KBM-7 (cell line): ENCODE measurements around the gene PAPLN.
"Not testable (repeated sequence)": the region's sequence is repeated elsewhere in the genome, so short reads cannot be mapped to it uniquely, and the experiment has no call there.

Experiments
- DNase-seq: peaks from one replicate; pipeline ENCODE4 v3.0.0-alpha.2; 2015
- in situ Hi-C: fragments of 300-500 bp; cut with MboI; formaldehyde crosslinking; loops from 2 replicates; pipeline ENCODE4 v1.14.3; 2020; ENCODE audit warnings: low sequenced_read_pairs, low pct_unique_long_range_greater_than_20kb, mixed read lengths

PAPLN gene

DNA sequence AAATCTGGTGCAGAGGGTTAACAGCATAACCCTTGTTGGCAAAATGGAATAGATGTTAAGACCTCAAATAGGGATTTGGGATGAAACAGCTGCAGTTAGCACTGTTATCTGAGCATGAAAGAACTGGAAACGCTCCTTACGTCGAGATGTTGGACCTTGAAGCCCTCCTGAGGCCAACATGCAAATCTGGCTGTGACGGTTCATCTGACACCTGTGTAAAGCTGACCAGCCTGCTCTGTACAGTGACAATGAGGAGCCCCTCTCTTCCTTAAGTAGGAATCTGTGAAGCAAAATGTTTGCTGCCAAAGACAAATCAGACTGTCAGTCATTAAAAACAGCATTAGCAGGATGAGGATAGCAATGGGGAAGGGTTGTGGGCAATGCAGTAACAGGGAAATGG is 36.5 kb downstream of the PAPLN start:
- in situ Hi-C loops = no loop called here
- DNase-seq = no peak

DNA sequence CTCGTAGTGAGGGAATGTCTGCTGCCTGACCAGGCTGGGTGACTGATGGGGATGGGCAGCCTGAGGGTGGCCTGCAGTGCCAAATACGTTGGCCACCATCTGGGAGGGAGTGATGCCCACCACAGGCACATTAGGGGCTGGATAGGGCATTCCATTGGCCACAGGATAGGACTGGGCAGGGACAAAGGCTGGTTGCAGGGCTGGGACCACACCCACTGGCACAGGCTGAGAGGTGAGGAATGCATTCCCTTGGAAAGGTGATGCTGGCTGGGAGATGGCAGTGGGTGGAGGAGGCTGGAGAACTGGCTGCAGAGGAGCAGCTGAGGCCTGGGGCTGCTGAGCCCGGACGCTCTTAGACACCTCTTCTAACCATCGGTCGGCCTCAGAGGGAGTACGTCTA is 39.5 kb downstream of the PAPLN start:
- no peak for DNase-seq
- in situ Hi-C loops = no loop called here

DNA sequence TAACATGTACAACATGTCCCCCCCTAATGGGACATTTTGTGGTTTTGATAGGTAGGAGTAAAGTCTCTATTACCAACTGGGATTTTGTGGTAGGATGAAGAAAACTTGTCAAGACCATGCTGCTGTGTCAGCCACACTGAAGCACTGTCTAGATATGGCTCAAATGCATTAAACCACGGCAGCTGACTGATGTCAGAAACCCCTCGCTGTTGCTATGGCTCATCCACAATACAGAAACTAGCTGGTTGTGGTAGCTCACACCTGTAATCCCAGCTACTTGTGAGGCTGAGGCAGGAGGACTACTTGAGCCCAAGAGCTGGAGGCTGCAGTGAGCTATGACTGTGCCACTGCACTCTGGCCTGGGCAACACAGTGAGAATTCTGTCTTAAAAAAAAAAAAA is 40.1 kb downstream of the PAPLN start:
- DNase-seq = no peak
- in situ Hi-C loops = no loop called here

- no peak for DNase-seq
- in situ Hi-C loops = no loop called here
Observed at GRCh38 chr14:73280903-73281302, 43.6 kb downstream of the PAPLN start.

DNA sequence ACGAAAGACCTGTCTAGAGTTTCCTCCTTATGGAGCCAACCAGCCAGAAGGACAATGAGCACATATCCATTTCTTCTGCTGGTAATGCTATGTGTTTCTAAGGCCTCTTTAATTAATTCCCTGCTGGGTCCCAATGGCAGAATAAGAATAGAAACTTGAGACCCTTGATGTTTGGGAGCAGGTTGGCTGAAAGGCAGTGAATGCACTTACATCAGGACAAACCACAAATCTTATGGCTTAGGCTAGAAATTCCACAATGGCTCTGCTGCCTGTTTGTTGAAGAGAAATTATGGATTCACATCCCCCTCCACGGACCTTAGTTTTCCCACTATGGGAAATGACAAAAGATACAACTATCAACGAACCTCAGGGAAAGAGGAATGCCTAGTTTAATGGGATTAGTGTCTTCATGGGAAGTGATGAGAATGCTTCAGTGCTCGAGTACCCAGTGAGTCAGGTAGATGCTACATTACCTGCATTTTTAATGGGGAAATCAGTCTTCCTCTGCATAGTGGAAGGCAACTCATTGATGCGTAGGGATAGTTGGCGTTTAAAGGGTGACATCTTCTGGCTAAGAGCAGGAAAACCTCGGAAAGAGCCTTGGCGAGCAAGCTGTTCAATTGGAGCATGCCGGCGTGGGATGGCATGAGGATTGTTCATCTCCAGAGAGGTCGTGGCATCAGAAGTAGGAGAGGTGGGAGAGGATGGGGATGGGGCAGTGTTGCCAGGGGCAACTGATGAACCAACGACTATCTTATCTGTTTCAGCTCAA is 46.5 kb downstream of the PAPLN start:
- DNase-seq = no peak
- in situ Hi-C loops = no loop called here

- in situ Hi-C loops = no loop called here
- DNase-seq = no peak
Observed at GRCh38 chr14:73285979-73286378, 48.7 kb downstream of the PAPLN start.

- DNase-seq = no peak
- in situ Hi-C loops = no loop called here
Observed at GRCh38 chr14:73286598-73286997, 49.3 kb downstream of the PAPLN start.

DNA sequence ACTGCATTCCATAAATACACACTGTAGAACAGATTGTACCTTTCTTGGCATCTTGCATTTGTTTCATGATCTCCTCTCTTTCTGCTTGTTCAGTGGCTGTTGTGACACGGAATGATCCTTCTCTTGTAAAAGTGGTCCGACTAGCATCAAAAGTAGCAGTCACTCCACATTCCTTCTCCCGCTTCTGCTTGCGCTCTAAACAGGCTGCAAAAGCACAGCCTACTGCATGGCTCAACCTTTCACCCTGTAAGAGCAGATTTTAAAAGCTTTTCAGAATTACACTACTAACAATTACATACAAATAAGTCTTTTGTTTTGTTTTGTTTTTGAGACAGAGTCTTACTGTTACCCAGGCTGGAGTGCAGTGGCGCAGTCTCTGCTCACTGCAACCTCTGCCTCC is 49.8 kb downstream of the PAPLN start:
- in situ Hi-C loops = no loop called here
- DNase-seq = no peak

GRCh38 chr14:73289308-73289707 is 52.0 kb downstream of the PAPLN start:
- no peak for DNase-seq
- in situ Hi-C loops = no loop called here

- no peak for DNase-seq
- in situ Hi-C loops = loop anchor here (10.0 kb wide), 1 partner anchor 185 kb away; no protein-coding TSS in a partner anchor
Observed at GRCh38 chr14:73289729-73290128, 52.4 kb downstream of the PAPLN start.

GRCh38 chr14:73290279-73290678 is 53.0 kb downstream of the PAPLN start:
- in situ Hi-C loops = loop anchor here (10.0 kb wide), 1 partner anchor 185 kb away; no protein-coding TSS in a partner anchor
- DNase-seq = no peak

GRCh38 chr14:73293782-73294781 is 56.8 kb downstream of the PAPLN start:
- no peak for DNase-seq
- in situ Hi-C loops = loop anchor here (10.0 kb wide), 1 partner anchor 181 kb away; no protein-coding TSS in a partner anchor

GRCh38 chr14:73295198-73295796 is 58.0 kb downstream of the PAPLN start:
- DNase-seq = peak; percentile 61
- in situ Hi-C loops = loop anchor here (10.0 kb wide), 1 partner anchor 180 kb away; no protein-coding TSS in a partner anchor

GRCh38 chr14:73305499-73305898 is 68.2 kb downstream of the PAPLN start:
- in situ Hi-C loops = no loop called here
- DNase-seq = no peak

DNA sequence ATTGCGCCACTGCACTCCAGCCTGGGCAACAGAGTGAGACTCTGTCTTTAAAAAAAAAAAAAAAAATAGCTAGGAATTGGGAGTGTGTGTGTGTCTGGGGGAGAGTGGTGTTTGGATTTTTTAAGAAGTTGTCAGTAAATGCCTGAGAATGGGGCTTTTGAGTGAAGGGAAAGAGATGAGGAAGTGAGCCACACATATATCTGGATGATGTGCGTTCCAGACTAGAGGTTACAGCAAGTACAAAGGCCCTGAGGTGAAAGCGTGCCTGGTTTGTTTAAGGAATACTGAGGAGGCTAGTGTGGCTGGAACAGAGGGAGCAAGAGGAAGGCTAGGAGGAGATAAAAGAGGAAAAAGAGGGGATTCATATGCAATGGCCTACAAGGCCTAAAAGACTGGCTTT is 70.0 kb downstream of the PAPLN start:
- no peak for DNase-seq
- in situ Hi-C loops = no loop called here

GRCh38 chr14:73309207-73309606 is 71.9 kb downstream of the PAPLN start:
- in situ Hi-C loops, DNase-seq: not testable (repeated sequence)

DNA sequence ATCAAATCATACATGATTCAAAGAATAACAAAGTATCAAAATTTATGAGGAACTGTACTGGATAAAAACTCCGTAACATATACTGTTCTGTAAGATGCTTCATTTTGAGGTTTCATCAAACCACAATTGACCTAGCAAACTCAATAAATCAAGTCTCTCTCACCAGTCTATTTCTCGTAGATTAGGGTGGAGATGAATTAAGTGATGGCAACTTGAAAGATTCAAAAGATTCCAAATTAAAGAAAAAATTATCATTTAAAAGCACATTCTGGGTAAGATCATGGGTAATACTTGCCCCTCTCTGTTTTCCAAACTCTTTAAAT is 74.4 kb downstream of the PAPLN start:
- in situ Hi-C loops = no loop called here
- no peak for DNase-seq

DNA sequence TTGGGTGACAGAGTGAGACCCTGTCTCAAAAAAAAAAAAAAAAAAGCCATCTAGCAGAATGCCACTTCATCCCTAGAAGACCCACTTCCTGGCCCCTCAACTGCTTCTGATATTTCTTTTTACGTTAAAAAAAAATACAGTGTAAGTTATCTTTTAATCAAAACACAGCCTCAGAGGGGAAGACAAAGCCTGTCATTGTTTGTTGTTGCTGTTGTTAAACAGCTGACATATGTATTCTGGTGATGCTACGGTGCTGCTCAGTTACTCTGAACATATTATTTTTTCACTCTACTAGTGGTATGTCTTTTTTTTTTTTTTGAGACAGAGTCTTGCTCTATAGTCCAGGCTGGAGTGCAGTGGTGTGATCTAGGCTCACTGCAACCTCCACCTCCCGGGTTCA is 75.4 kb downstream of the PAPLN start:
- in situ Hi-C loops = no loop called here

GRCh38 chr14:73313151-73313550 is 75.8 kb downstream of the PAPLN start:
- no peak for DNase-seq
- in situ Hi-C loops = no loop called here

More for the DNA sequence above, 75.4 kb downstream of the PAPLN start:
- DNase-seq = no peak
